Mesenchymal stem cell (in vitro differentiated cells and primary cell): ENCODE results near the gene CD47.
A peak's percentile ranks its signal among the peaks of the same experiment; 100 is the strongest.

Experiments
- DNase-seq: peaks from one replicate; pipeline ENCODE4 v3.0.0-alpha.2; 2013
- H2AFZ ChIP-seq: one replicate; pipeline ENCODE4 v1.6.1; 2013; ENCODE audit warnings: low read depth, mild to moderate bottlenecking, control low read depth, inconsistent platforms, low read length, moderate library complexity
- H2AK5ac ChIP-seq: 2 replicates; pipeline ENCODE4 v1.6.1; 2013; ENCODE audit warnings: low read length, moderate library complexity, mild to moderate bottlenecking, inconsistent platforms; ENCODE audit not compliant: severe bottlenecking
- H2BK120ac ChIP-seq: one replicate; pipeline ENCODE4 v1.6.1; 2013; ENCODE audit warnings: low read depth, mild to moderate bottlenecking, inconsistent platforms, low read length, moderate library complexity
- H2BK12ac ChIP-seq, 2 experiments: one replicate each; pipeline ENCODE4 v1.6.1; 2013; ENCODE audit warnings: inconsistent platforms in 2 of 2, low read length in 2 of 2, mild to moderate bottlenecking in 2 of 2, moderate library complexity in 2 of 2, control low read depth in 1 of 2
- H2BK15ac ChIP-seq: one replicate; pipeline ENCODE4 v1.6.1; 2013; ENCODE audit warnings: mild to moderate bottlenecking, low read depth, inconsistent platforms; ENCODE audit not compliant: poor library complexity, severe bottlenecking
- H2BK5ac ChIP-seq: 2 replicates; pipeline ENCODE4 v1.6.1; 2013; ENCODE audit warnings: low read depth, mild to moderate bottlenecking, low read length, control low read depth, inconsistent platforms; ENCODE audit not compliant: poor library complexity, severe bottlenecking
- H3K14ac ChIP-seq, 2 experiments: one replicate each; pipeline ENCODE4 v1.6.1; 2013; ENCODE audit warnings: inconsistent platforms in 2 of 2, low read length in 2 of 2, control low read depth in 1 of 2, mild to moderate bottlenecking in 1 of 2, moderate library complexity in 1 of 2
- H3K18ac ChIP-seq, 2 experiments: one replicate each; pipeline ENCODE4 v1.6.1; 2013; ENCODE audit warnings: inconsistent platforms in 2 of 2, low read length in 2 of 2, control low read depth in 1 of 2, low read depth in 1 of 2, mild to moderate bottlenecking in 1 of 2
- H3K23ac ChIP-seq, 2 experiments: one replicate each; pipeline ENCODE4 v1.6.1; 2013; ENCODE audit warnings: inconsistent platforms in 2 of 2, low read length in 2 of 2, mild to moderate bottlenecking in 2 of 2, moderate library complexity in 2 of 2, control low read depth in 1 of 2
- H3K27ac ChIP-seq: 2 replicates; pipeline ENCODE4 v1.5.1; 2013; ENCODE audit warnings: mild to moderate bottlenecking, moderate library complexity, low read length, control low read depth, inconsistent platforms; ENCODE audit not compliant: poor library complexity, severe bottlenecking
- H3K27me3 ChIP-seq, 2 experiments: 2 replicates each; pipeline versions ENCODE4 v1.6.1 to v1.7.0; 2013; ENCODE audit warnings: low read length in 2 of 2, mild to moderate bottlenecking in 2 of 2, moderate library complexity in 2 of 2, control low read depth in 1 of 2, inconsistent platforms in 1 of 2; ENCODE audit not compliant: control insufficient read depth in 1 of 2, insufficient read depth in 1 of 2
- H3K36me3 ChIP-seq, 2 experiments: 2 replicates each; pipeline versions ENCODE4 v1.6.1 to v1.7.0; 2013; ENCODE audit warnings: low read length in 2 of 2, control low read depth in 1 of 2, inconsistent platforms in 1 of 2, low read depth in 1 of 2, mild to moderate bottlenecking in 1 of 2; ENCODE audit not compliant: insufficient read depth in 2 of 2, control insufficient read depth in 1 of 2
- H3K4ac ChIP-seq, 2 experiments: one replicate each; pipeline ENCODE4 v1.6.1; 2013; ENCODE audit warnings: inconsistent platforms in 2 of 2, low read length in 2 of 2, mild to moderate bottlenecking in 2 of 2, moderate library complexity in 2 of 2, control low read depth in 1 of 2, low read depth in 1 of 2
- H3K4me1 ChIP-seq: 2 replicates; pipeline ENCODE4 v1.6.1; 2013; ENCODE audit warnings: low read depth, low read length, control low read depth; ENCODE audit not compliant: control insufficient read depth, insufficient read depth
- H3K4me2 ChIP-seq: 2 replicates; pipeline ENCODE4 v1.6.1; 2013; ENCODE audit warnings: low read length, mild to moderate bottlenecking, inconsistent platforms; ENCODE audit not compliant: poor library complexity, severe bottlenecking
- H3K4me3 ChIP-seq, 2 experiments: 2 replicates each; pipeline versions ENCODE4 v1.5.1 to v1.7.0; 2013; ENCODE audit warnings: low read length in 2 of 2, mild to moderate bottlenecking in 2 of 2, control low read depth in 1 of 2, low read depth in 1 of 2; ENCODE audit not compliant: insufficient read depth in 1 of 2
- H3K79me1 ChIP-seq: replicated peaks from 2 replicates; pipeline ENCODE4 v1.6.1; 2013; ENCODE audit warnings: mild to moderate bottlenecking, control low read depth, low read length, inconsistent platforms; ENCODE audit not compliant: poor library complexity, severe bottlenecking
- H3K9ac ChIP-seq: 2 replicates; pipeline ENCODE4 v1.7.0; 2013; ENCODE audit warnings: mild to moderate bottlenecking, low read length, moderate library complexity
- H3K9me3 ChIP-seq: 2 replicates; pipeline ENCODE4 v1.7.0; 2013; ENCODE audit warnings: mild to moderate bottlenecking, low read length; ENCODE audit not compliant: control insufficient read depth
- H4K8ac ChIP-seq: one replicate; pipeline ENCODE4 v1.6.1; 2013; ENCODE audit warnings: inconsistent platforms, mild to moderate bottlenecking, low read length, moderate library complexity
- H4K91ac ChIP-seq: one replicate; pipeline ENCODE4 v1.6.1; 2013; ENCODE audit warnings: mild to moderate bottlenecking, low read length, inconsistent platforms
- WGBS: methylation state at CpG from one replicate; pipeline ENCODE4 v1.1.7; 2013; ENCODE audit warnings: mixed read lengths; 5-methylcytosine and 5-hydroxymethylcytosine counted together

CD47 gene

GRCh38 chr3:108119398-108120104, 28.7 kb upstream of the CD47 start:
- H3K4ac ChIP-seq: no peak overlapping the region
- no peak overlapping the region for H2BK5ac ChIP-seq
- no peaks in the 10 kb centered on the region for H3K79me1 ChIP-seq
- no peak for DNase-seq
- H3K4me2 ChIP-seq: no peak overlapping the region
- H2AK5ac ChIP-seq: no peak overlapping the region
- H2BK12ac ChIP-seq: no peak overlapping the region
- H3K36me3 ChIP-seq: no peaks in the 10 kb centered on the region
- H3K18ac ChIP-seq: no peak overlapping the region
- H3K27me3 ChIP-seq: peaks cover 0 to 2% of the 10 kb centered on the region in 2 experiments
- no peaks in the 10 kb centered on the region for H3K9me3 ChIP-seq
- no peaks in the 10 kb centered on the region for H3K4me1 ChIP-seq
- H4K8ac ChIP-seq: no peak overlapping the region
- H2AFZ ChIP-seq: no peak overlapping the region
- H3K4me3 ChIP-seq: no peak overlapping the region
- no peak overlapping the region for H3K9ac ChIP-seq
- no peak overlapping the region for H3K14ac ChIP-seq
- H3K23ac ChIP-seq: no peak overlapping the region
- H4K91ac ChIP-seq: no peak overlapping the region
- no peak overlapping the region for H2BK15ac ChIP-seq
- no peak overlapping the region for H3K27ac ChIP-seq
- 99% methylated on average over 3 of the region's 3 CpGs for WGBS
- H2BK120ac ChIP-seq: no peak overlapping the region

GRCh38 chr3:108118038-108118768, 27.4 kb upstream of the CD47 start:
- H2BK15ac ChIP-seq: no peak overlapping the region
- H3K18ac ChIP-seq: no peak overlapping the region
- no peak overlapping the region for H3K4me2 ChIP-seq
- no peak for DNase-seq
- no peak overlapping the region for H2BK120ac ChIP-seq
- H2AFZ ChIP-seq: no peak overlapping the region
- H3K14ac ChIP-seq: no peak overlapping the region
- H3K27ac ChIP-seq: no peak overlapping the region
- no peak overlapping the region for H3K23ac ChIP-seq
- no peaks in the 10 kb centered on the region for H3K36me3 ChIP-seq
- no peaks in the 10 kb centered on the region for H3K4me1 ChIP-seq
- no peaks in the 10 kb centered on the region for H3K79me1 ChIP-seq
- H3K9me3 ChIP-seq: no peaks in the 10 kb centered on the region
- 94% methylated on average over 4 of the region's 6 CpGs for WGBS
- no peak overlapping the region for H2AK5ac ChIP-seq
- H3K27me3 ChIP-seq: peaks cover 0 to 4% of the 10 kb centered on the region in 2 experiments
- no peak overlapping the region for H2BK12ac ChIP-seq
- no peak overlapping the region for H3K4me3 ChIP-seq
- no peak overlapping the region for H2BK5ac ChIP-seq
- no peak overlapping the region for H4K91ac ChIP-seq
- no peak overlapping the region for H3K4ac ChIP-seq
- H4K8ac ChIP-seq: no peak overlapping the region
- H3K9ac ChIP-seq: no peak overlapping the region

- Histone ChIP-seq H3K14ac (no peak overlapping the region), H2BK120ac (no peak overlapping the region), H3K27ac (no peak overlapping the region), H3K9ac (no peak overlapping the region), H3K4ac (no peak overlapping the region), H3K4me1 (no peaks in the 10 kb centered on the region), H3K9me3 (no peaks in the 10 kb centered on the region), H3K23ac (no peak overlapping the region), H2AFZ (no peak overlapping the region), H3K18ac (no peak overlapping the region), H3K36me3 (no peaks in the 10 kb centered on the region), H3K4me2 (no peak overlapping the region), H3K79me1 (no peaks in the 10 kb centered on the region), H3K27me3 (peaks cover 0 to 4% of the 10 kb centered on the region in 2 experiments), H2AK5ac (no peak overlapping the region), H2BK15ac (no peak overlapping the region), H4K91ac (no peak overlapping the region), H2BK12ac (no peak overlapping the region), H4K8ac (no peak overlapping the region), H2BK5ac (no peak overlapping the region), H3K4me3 (no peak overlapping the region)
- DNase-seq: peak; percentile 53
- WGBS: 46% methylated on average over 4 of the region's 6 CpGs
These were observed 26.5 kb upstream of the CD47 start for GRCh38 chr3:108117241-108117775.

GRCh38 chr3:108114423-108115065, 23.7 kb upstream of the CD47 start:
- H3K4me3 ChIP-seq: no peak overlapping the region
- no peak overlapping the region for H2BK5ac ChIP-seq
- no peaks in the 10 kb centered on the region for H3K36me3 ChIP-seq
- H2BK120ac ChIP-seq: no peak overlapping the region
- no peak overlapping the region for H3K4ac ChIP-seq
- H2BK12ac ChIP-seq: no peak overlapping the region
- no peak overlapping the region for H3K18ac ChIP-seq
- no peak overlapping the region for H3K9ac ChIP-seq
- H3K23ac ChIP-seq: no peak overlapping the region
- no peaks in the 10 kb centered on the region for H3K79me1 ChIP-seq
- H4K8ac ChIP-seq: no peak overlapping the region
- peaks cover 0 to 4% of the 10 kb centered on the region in 2 experiments for H3K27me3 ChIP-seq
- peak overlapping the region in 1 of 2 experiments; percentile 44 for H3K14ac ChIP-seq
- no peak for DNase-seq
- WGBS: 83% methylated on average over 16 of the region's 16 CpGs
- H2BK15ac ChIP-seq: no peak overlapping the region
- H3K4me1 ChIP-seq: no peaks in the 10 kb centered on the region
- no peak overlapping the region for H2AK5ac ChIP-seq
- H3K4me2 ChIP-seq: no peak overlapping the region
- no peak overlapping the region for H3K27ac ChIP-seq
- H2AFZ ChIP-seq: no peak overlapping the region
- H4K91ac ChIP-seq: no peak overlapping the region
- no peaks in the 10 kb centered on the region for H3K9me3 ChIP-seq
